ENCODE measurements around the gene OLIG2.

GRCh38 chr21:33069994-33070743 is 44.4 kb downstream of the OLIG2 start, which contains the start of gene OLIG1:
- TF ChIP-seq CTCF (conservative IDR thresholded peaks at IDR 0.05) (no peak), ZFX (IDR thresholded peaks at IDR 0.05) (no peak)

All from C4-2B (cell line).